HG02610 (cell line): ENCODE measurements around the gene KISS1.

Source experiments
- ATAC-seq: cut with Tn5 transposase; IDR thresholded peaks from one replicate; pipeline ENCODE4 v1.9.1; 2021; ENCODE audit warnings: mild to moderate bottlenecking, moderate library complexity; ENCODE audit not compliant: unreplicated experiment

Gene KISS1

DNA sequence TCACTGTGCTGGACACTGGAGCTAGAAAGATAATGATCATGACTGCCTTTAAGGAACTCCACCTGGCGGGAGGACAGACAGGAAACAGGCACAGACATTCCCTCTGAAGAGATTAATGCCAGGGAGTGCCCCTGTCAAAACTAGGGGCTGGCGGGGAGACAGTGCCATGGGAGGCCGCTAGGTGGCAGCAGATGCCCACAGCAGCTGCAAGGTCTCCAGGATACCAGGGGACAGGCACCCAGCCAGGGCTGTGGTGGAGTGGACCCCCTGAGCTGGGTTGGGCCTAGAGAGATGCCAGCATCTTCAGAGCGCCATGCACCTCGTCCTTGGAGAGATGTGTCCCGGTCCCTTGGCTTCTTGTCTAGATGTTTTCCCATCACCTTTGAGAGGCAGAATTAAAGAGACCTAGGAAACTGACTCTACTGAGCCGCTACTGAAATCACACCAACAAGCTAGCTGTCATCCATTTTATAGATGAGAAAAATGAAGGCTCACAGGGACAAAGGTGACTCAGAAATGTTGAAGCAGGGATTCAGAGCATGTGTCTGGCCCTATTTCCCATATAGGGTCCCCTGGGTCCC, 33.7 kb downstream of the KISS1 start:
- ATAC-seq: no peak

DNA sequence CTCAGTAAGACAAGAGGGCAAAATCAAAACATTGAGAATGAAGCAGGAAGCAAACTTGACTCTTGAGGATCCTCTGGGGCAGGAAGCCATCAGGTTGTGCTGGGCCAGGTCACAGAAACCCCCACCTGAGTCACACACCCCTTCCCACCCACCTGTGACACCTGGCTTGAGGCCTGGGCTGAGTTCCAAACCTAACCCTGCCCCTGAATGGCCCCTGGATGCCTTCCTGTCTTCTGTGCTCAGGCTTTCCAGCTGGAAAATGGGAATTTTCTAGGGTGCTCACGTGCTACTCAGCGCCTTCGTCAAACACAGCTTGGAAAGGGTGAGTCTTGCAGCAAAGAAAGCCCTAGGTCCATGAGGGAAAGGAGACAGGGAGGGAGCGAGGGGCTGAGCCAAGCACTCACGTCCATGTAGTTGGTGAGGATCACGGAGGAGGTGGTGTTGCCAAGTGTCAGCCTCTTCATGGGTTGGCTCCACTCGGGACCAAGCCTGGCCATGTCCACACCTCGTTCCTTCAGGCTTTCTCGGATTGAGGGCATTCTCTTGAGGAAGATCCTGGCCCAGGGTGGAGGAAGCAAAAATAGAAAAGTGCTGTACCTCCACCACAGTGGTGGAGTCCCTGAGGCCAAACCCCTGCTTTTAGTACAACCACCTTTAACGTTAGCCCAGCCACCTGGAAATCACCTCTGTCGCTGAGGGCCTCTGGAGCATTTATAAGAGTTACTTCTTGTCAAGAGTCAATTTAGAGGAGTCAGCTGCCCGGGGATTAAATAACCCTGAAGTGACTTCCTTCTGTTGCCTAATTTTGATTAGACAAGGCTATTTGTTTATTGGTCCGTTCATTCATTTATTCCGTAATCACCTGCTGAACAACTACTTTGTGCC, 34.4 kb downstream of the KISS1 start:
- ATAC-seq: no peak

DNA sequence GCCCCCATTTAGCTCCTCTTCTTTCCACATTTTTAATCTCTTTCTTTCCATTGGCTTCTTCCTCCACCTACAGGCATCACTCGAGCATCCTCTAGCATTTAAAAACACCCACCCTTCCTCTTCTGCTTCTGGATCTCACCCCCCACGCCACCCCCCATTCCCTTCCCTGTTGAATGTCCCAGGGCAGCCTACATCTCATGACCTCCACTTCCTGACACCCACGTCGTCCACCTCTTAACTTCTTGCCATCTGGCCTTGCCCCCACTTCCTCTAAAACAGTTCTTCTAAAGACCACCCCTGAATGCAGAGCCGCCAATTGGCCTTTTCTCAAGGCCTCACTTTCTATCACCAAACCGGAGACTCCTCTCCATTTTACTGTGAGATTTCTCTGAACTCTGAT, 38.3 kb downstream of the KISS1 start:
- no peak for ATAC-seq

DNA sequence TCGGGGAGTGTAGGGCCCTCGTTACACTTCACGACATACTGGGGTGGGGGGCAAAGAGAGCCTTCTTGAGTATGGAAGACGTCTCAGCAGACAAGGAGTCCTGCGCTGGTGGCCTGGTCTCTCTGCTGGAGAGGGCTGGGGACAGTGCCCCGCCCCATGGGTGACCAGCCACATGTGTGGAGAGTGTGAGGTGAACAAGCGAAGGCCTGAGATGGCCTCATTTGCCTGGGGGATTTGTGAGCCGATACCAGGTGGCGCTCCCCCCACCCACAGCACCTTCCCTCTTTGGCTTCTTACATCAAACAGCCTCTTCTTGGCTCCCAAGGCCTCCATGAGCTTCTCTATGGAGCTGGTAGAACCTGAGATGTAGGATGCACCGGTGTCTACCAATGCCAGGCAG, 40.4 kb downstream of the KISS1 start:
- ATAC-seq: no peak

DNA sequence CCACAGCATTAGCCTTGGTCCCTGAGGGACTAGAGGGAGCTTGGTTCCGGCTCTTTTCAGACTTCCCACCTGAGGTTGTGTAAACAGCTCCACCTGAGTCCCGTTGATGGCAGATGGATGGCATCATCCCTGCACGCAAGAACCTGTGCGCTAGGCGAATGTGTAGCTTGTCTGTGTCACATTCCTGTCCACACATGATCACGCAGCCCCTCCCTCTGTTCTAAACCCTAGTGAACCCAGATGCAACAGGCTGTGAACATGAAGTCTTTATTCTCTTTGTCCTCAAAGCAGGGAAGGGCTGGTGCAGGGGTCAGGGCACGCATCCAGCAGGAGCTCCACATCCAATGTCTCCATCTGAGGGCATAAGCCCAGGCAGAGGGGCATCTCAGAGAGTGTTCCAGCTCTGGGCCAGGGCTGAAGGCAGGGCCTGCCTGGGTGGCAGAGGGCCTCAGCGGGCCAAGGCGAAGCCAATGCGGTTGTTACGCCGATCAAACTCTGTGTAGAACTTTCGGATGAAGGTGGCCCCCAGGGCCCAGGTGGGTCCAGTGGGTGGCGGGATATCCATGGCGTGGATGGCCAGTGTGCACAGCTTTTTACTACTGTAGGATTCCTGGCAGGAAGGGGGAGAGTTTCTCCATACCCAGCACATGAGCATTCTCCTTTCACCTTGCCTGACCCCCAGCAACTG, 41.6 kb downstream of the KISS1 start:
- ATAC-seq: no peak

DNA sequence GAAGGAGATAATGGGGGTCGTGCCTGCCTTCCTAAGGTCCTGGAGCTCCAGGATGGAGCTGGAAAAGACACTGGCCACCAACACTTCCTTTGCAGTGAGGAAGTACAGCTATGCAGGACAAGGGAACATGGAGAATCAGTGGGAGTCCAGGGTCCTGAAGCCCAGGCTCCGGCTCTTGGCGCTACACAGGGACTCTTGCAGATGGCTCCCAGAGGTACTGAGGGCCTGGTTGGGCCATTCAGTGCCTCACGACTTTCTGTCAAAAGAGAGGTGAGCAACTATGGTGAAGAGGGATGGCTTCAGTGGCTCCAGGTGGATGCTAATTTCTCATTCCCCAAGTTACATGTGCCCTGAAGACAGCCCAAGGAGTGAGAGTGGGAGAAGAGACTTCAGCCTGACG, 42.6 kb downstream of the KISS1 start:
- ATAC-seq: no peak

DNA sequence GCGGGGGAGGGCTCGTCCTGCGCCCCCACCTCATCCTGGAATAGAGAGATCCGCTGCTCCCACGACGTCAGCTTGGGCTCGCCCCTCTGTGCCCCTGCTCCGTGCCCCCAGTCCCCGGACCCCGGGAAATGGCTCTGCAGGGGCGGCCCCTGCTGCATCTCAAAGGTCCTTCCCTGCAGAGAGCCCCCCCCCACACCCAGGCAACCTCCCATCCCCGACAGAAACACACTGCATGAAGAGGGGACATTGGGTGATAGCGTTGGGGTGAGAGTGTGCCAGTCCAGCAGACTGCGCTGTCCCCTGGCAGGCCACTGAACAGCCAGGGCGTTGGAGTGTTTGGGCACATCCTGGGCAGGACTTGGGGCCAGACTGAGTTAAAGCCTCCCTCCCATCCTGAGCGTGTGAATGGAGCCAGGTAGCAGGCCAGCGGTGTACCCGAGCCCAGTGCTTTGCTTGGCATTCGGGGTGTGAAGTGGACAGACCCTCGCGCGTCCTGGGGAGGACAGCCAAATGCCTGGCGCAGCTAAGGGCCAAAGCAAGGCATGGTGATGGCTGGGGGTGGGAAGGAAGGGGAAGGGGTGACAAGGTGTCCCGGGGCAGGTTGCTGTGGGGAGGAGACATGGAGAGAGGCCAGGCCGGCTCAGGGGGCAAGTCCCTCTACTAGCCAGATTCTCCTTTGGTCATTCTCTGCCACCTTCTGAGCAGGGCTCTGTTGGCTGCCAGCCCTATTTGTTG, 43.8 kb downstream of the KISS1 start:
- no peak for ATAC-seq

DNA sequence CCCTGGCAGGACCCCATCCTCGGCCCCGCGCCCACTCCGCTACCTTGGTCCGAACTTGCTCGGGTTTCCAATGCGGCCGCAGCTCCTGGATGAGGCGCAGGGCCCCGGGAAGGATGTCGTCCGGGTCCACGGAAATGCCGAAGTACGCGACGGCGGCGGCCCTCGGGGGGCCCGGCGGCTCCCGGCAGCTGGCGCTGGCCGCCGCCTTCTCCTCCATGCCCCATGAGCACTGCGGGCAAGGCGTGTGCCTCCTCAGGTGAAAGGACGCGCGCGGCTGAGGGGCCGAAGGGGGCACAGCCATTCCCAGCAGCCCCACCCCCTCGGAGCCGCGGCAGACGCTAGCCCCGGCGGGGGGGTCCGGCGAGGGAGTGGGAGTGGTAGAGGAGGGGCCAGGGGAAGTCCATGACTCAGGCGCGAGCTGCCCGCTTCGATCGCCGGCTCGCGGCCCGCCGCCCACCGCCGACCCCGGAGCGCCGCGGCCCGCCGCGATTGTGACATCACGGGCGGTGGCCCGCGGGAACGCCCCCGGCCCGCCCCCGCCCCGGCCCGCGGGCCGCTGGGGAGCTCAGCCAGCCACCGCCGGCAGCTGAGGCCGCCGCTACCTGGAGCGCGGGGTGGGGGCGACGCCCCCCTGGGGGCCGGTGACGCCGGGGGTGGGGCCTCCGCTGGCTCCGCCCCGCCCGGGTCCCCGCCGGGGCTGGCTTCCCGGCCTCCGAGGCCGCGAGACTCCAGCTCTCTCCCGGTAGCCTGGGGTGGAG, 44.6 kb downstream of the KISS1 start, which contains the start of gene ETNK2:
ETNK2 (minus strand) TSS at position 493 of the 758 bp plus-strand sequence; CDS start at position 301, 192 bp downstream.
- no peak for ATAC-seq

DNA sequence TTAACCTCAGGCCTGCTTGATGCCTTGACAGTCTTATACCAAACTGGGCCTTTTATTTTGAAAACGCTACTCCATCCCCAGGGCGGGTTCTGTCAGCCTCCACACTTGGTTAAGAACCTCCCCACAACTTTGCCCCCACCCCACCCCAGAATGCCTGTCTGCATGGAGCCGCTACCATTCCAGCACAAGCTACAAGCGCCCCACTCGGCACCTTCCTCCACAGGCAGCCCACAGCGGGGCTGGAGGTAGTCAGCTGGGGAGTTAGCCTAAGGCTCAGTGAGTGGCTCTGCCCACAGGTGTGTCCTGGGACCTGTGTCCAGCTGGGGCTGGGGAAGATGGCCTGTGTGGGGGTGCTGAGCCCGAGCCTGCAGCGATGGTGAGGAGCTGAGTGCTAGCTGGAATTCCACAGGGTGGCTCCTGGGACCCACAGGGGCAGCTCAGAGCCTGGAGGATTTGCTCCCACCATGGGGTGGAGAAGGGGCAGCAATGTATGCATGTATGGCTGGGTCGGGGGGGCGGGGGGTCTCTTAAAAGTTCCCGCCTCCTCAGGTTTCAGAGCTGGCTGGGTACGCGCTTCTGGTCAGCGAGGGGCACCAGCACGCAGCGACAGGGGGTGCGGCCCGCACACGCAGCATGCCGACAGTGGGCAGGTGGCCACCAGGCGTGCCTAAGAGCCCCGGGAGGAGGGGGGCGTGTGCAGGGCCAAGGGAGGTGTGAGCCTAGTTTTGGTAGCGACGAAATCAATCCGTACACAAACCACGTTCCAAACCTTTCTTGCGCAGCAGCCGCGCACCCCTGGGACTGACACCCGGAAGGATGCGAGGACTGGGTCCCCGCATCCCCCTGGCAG, 45.4 kb downstream of the KISS1 start:
- ATAC-seq: no peak

DNA sequence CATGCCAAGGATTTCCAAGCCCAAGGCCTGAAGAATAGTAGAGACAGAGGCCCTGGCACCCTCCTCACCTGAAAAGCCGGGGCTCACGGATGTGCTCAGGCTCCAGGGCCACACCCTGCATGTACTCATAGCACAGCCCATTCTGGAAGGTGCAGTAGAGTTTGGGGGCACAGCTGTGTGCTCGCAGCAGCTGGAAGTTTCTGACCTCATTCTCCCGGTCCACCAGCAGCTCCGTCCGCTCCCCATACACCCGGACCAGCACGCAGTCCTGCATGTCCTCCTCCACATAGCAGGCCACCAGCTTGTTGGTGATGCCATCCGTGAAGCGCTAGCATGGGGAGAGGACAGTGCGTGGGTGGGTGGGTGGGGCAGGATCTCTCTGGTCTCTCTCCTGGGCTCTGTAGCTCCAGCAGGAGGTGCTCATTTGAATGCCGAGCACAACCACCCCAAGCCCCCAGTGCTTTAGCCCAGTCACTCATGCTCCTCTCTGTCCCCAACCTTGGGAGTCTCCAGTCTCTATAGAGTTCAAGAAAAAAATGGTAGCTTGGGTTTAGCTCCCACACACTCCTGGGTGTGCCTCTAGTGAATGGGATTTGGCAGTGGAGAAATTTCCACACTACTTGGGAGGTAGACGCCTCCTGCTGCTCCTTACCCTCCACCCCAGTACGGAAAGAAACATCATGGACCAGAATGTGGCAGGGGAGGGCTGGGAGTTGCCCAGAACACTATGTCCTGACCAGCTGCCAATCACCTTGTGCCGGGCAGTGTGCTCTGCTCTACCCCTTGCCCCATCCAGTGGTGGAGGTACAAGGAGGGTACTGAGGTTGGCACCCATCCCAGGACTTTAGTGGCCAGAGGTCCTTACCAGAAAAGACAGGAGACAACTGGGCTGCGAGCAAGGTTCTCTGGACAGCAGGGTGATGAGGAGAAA, 46.4 kb downstream of the KISS1 start:
- ATAC-seq: no peak

DNA sequence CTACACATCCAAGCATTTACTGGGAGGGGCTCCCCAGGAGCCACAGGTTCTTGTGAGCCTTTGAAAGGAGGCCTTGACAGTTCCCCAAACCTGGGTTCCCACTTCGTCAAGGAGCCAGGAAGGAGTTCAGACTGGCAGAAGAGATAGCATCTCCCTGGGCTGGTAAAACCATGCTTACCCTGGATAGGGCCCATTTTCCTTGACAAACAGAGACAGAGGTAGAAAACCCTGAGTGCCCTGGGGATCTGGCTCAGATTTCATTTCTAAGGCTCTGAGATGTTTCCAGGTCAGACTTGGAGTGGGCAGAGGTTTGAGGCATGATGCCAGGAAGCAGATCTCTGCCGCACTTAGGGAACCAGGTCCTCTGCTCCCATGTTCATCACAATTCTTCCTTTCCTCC, 47.2 kb downstream of the KISS1 start:
- ATAC-seq: no peak

DNA sequence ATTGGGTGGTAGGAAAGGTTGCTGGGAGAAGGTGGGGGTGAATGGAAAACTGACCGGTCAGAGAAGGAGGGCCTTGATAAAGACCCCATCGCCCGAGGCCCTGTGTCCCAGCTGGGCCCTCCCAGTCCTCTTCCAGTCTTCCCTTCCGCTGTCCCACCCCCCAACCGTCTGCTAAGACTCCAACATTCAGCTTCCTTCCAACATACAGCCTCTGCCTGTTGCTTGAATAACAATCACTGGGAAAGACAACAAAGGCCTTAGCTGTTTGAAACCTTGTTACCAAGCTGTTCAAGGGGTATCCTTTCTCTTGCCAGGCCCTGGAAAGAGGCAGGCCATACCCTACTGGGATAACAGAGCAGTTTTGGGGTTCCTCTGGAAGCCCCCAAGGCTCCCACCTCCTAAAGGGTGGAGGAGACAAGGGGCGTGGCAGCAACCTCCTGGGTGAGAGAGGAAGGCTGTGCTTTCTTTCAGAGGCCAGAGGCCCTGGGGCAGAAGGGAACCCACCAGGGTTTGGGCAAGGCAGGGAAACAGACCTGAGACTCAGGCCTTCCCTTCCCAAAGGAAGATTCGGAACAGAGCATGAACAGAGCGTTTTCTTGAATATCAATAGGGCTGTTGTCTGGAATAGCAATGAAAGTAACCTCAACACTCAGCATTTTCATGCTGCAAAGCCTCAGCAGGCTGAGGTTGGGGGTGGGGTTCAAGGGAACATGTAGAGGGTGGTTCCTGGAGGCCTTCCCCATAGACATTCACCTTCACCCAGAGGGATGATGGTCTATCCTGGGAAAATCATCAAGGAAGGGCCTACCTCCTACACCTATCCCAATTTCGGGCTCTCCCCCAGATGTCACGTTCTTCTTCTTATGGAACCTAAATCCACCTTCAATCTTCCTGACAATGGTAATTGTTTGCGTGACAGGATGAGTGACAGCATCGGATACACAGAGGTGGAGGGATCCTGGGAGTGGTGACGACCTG, 48.6 kb downstream of the KISS1 start:
- ATAC-seq: no peak

DNA sequence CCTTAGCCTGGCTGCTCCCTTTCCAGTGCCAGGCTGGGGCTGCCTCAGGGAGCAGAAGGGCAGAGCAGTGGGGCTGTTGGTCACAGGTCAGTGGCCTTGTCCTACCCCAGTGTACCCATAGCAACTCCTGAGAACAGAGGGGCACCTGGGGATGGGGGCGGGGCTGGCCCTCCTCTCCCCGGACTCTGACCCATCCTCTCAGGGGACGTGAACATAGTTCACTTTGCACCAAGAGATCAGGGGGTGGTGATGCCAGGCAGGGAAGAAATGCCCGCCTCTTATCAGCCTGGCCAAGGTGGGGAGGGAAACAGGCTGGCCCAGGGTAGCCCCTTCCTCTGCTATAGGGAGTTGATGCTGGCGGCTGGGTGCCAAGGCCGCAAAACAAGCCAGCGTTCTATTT, 49.3 kb downstream of the KISS1 start:
- no peak for ATAC-seq

DNA sequence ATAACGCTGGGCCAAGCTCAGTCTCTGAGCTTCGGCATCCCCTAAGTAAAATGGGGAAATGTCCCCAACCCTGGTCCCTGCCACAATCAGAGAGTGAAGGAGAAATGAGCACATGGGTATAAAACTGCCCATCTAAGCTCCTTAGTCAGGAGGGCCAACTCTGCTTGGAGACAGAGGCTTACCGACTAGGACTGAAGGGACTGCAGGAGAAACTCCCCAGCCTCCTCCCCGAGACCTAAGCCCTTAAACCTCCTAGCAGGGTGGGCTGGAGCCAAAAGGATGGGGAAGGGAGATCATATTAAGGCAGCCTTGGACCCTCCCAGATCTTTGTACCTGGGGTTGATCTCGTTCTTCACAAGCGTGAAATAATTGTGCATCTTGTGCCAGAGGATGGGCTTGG, 50.0 kb downstream of the KISS1 start:
- no peak for ATAC-seq

DNA sequence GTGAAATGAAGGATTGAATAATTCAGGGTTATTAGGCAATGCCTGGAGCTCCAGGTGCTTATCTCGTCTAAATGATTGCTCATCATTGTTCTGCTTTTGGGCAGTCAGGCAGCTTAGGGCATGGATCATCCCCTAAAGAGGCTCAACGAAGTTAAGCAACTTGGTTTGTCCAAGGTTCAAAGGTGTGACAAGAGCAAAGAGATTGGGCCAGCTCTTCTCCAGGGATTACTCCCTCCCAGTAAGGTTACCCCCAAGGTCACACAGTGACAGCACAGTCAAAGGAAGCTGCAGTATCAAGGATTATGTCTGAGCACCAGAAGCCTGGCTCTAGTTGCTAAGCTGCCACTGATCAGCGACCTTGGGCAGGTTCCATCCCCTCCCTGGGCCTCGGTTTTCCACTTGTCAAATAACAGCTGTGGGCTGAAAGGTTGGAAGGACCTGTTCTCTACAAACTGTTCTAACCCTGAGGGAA, 51.2 kb downstream of the KISS1 start:
- ATAC-seq: no peak

DNA sequence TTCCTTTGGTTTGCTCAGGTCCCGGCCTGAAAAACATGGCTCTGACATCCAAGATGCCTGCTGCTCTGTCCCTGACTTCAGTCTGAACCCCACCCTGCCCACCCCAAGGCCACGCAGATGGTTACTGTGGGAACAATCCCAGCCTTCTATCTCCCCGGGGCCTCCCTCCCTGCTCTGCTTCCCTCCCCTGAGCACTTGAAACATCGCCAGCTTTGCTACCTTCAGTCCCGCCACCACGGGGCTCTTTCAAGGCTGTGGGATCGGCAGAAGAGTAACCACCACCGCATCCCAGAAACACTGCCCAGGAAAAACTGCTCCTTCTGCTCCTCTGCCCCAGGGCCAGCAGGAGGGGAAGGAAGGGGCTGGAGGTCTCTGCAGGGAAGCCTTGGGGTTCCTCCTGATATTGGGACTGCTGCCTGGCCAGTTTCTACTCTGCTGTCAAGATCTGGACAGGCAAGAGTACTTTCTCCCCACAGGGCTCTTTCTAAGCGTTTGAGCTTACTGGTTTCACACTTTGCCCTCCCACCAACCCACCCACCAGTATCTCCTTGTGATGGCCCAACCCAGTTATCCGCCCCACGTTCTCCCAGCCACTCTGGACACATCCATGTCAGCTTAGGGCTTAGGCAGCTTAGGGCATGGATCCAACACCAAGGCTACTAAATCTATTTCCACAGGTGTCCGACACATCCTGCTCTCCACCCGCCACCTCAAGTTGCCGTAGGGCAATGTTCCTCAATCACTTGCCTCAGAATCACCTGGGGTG, 52.8 kb downstream of the KISS1 start:
- no peak for ATAC-seq
